Measurements from ENCODE around the gene CDK14.

GRCh38 chr7:90789736-90790306, 193.7 kb downstream of the CDK14 start:
- no peak for TF ChIP-seq POLR2AphosphoS5 (IDR thresholded peaks at IDR 0.05)
- no peak for TF ChIP-seq CTCF (IDR thresholded peaks at IDR 0.05)
- no peak for TF ChIP-seq EP300 (IDR thresholded peaks at IDR 0.05)
- no peak for TF ChIP-seq POLR2A (IDR thresholded peaks at IDR 0.05)
